ENCODE measurements around the gene CRIM1.

Gene CRIM1

DNA sequence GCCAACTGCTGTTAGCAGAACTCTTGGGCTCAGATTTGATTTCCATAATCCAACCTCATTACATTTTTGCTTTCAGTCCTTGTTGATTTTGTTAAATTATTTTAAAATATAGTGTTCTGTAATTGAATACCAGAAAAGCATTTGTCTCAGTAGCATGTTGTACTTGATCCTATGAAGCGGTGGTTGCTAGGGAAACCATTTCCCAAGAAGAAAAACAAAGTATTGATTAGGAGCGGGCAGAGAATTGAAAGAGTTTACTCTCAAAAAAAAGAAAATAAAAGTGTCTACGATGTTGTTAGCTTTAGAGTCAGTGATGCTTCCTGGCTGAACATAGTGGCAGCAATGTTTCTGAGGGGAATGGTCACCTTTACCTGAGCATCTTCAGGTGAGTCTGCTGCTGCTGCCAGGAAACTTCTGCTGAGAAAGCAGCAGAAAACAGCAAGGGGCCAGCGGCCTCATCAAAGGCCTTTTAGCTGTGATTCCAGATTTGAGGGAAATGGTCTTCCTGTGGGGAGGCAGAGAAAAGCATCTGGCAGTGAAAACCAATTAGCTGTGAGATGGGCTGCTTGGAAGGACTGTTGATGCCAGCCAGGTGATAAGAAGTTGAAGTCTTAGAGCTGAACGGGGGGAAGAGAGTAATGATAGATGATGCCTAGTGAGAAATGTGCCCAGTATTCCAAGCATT lies 37.1 kb downstream of the CRIM1 start:
- intact Hi-C loops (cut with DNase I), result no loop called here
- no peak for DNase-seq

DNA sequence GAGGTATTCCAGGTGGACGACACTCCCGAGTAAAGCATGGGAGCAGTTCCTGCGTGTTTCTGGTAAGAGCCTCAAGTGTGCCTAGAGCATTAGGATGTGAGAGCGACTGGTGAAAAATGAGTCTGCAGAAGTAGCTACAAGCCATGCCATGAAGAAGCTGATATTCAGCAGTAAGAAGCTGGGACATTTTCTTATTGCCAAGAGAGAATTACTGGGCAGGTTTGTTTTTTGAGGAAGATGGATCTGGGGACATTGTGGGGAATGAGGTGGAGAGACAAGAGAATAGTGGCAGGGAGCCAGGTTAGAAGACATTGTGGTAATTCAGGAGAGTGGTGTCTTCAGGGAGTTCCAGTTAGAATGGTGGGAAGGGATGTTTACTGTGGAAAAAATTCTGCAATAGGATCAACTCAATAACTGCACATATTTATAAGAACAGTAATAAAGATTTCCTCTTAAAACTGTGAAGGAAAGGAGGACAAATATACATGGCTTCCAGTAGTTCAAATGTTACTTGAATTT lies 38.2 kb downstream of the CRIM1 start:
- no peak for DNase-seq
- intact Hi-C loops (cut with DNase I), result no loop called here

DNA sequence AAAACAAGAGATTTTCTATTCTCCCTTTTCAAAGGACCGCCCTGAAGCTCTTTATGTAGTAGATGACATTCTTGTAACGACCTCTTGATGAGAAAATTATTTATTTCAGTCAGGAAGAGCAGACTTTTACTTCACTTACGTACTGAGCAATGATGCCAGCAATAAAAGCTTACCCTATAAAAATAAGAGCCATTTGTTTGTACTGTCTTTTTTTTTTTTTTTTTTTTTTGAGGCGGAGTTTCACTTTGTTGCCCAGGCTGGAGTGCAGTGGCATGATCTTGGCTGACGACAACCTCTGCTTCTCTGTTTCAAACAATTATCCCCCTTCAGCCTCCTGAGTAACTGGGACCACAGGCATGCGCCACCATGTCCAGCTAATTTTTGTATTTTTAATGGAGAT lies 39.2 kb downstream of the CRIM1 start:
- DNase-seq, result no peak
- intact Hi-C loops (cut with DNase I), result no loop called here

DNA sequence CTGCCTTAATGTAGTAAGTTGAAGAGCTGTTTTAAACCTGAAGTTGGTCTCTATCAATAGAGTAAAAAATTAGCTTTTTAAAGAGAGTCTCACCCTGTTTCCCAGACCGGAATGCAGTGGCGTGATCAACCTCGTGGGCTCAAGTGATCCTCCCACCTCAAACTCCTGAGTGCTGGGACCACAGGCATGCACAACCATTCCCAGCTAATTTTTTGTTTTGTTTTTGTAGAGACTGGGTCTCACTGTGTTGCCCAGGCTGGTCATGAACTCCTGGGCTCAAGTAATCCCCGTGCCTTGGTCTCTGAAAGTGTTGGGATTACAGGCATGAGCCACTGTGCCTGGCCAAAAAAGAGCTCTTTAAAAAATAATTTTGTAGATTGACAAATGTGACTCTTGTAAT lies 40.3 kb downstream of the CRIM1 start:
- DNase-seq, result no peak

DNA sequence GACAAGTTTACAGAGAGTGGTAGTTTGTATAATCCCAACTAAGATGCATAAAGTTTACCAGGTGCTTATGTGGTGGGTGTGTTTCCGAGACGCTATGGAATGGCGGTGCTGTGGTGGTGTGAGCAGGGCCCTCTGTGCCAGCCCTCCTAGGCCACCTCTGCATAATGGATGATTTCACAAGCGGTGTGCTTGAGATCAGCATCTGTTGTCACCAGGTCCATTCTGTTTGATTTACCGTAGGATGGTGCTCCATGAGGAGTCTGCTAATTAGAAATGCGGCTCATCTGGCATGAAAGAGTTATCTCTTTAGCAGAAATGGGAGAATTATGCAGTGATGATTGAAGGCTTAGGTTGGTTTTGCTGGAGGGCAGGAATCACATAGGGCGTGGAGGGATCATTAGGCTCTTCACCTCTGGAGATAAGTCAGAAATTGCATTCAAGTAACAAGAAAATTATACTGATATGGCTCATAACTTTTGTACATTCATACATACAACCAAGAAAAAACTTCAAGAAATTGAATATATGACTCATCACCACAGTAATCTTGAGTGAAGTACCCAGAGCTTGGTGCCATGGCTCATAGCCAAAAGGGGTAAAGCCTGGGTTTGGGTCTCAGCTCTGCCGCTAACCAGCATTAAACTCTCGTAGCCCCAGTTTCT lies 41.4 kb downstream of the CRIM1 start:
- intact Hi-C loops (cut with DNase I), result no loop called here
- no peak for DNase-seq

More for the DNA sequence above, 40.3 kb downstream of the CRIM1 start:
- intact Hi-C loops (cut with DNase I), result no loop called here

DNA sequence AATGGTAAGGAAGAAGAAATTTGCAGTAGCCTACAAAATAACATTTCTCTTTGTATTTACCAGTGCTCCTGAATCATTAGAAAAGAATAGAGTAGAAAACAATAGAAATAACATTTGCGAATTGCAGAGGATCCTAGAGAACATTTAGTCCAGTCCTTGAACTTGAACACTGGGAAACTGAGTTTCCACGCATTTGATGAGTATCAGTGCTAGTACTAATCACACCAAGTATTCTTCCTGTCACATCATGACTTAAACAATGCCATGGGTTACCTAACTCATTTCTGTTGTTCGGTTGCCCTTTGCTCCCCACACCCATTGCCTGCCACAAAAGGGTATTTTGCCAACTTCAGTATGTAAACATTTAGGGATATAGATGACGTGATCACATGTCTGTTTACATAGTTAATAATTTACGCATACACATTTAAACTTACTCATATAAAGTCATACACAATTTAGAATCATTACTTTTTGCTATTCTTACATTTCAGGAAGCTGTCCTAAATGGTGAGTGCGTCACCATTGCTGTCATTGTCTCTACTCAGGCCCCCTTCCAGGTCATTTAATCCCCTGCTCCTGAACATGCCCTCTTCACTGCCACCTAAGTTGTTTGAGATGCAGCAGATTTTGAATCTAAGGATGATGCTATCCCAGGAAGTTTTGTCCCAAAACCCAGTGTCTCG lies 42.3 kb downstream of the CRIM1 start:
- DNase-seq, result no peak
- intact Hi-C loops (cut with DNase I), result no loop called here

DNA sequence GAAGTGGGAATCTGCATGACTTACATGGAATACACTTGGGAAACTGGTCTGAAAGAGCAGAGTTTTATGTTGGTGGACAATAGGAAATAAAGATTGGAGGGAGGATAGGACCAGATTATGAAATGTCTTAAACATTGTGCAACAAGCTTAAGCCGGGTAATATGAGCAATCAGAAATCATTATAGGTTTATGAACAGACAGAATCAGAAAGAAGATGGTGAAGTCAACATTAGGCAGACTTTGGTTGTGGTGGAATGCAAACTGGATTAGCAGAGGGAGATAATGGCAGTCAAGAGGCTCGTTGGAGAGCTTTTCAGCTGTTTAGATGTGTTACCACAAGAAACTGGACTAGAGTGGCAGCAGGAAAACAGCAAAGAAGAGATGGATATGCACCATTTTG lies 43.5 kb downstream of the CRIM1 start:
- intact Hi-C loops (cut with DNase I), result no loop called here
- DNase-seq, result no peak

DNA sequence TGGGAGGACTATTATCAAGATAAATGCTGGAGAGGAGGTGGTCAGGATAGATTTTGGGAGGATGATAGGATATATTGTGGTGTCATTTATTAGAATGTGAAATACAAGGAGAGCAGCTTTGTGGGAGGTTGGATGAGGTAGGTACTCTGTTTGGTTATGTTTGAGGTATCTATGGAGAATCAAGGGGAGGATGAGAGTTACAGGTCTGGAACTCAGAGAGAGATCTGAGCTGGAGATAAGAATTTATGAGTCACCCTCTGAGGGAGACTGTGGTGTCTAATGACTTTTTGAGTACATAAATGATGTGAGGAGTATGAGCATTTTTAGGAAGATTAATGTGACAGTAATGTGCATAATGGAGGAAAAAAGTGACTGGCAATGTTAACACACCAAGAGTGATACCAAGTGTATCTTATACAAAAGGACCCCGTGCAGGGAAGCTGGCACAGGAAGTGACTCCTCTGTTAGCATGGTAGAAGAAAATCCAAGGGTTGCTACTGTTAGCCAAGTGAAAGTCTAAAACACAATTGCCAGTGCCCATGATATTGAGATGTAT lies 48.2 kb downstream of the CRIM1 start:
- no peak for DNase-seq
- intact Hi-C loops (cut with DNase I), result no loop called here

DNA sequence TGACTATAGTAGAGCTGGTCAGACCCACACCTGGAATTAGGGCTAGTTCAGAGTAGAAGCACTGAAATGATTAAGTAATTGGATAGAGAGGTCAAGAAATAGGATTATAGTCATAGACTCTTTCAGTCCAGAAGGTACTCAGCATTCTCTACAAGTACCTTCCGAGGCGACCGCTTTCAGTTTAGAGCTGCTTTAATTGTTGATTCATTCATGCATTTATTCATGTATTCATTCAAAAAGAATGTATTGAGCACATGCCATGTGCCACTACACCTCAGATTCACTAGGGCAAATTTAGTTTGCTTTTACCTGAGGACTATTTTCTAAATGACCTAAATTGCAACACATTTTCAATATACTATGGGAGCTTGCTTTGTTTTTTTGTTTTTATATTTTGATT lies 48.7 kb downstream of the CRIM1 start:
- no peak for DNase-seq
- intact Hi-C loops (cut with DNase I), result no loop called here

DNA sequence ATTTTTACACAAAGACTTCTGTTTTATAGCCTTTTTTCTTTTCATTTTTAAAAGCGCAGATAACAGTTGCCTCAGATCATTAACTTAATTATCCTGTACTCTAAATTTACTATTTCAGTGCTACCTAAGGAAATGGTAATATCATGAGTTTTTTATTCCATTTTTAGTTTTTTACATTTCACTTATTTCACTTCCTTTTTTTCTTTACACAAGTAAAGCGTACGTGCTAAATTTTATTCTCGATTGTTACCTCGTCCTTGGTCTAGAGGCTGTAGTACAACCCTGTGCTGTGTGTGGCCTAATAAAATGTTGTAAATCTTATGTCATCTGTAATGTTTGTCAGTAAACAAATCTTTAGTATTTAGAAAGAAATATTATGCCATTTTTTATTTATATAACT lies 49.2 kb downstream of the CRIM1 start:
- intact Hi-C loops (cut with DNase I), result no loop called here
- DNase-seq, result no peak

DNA sequence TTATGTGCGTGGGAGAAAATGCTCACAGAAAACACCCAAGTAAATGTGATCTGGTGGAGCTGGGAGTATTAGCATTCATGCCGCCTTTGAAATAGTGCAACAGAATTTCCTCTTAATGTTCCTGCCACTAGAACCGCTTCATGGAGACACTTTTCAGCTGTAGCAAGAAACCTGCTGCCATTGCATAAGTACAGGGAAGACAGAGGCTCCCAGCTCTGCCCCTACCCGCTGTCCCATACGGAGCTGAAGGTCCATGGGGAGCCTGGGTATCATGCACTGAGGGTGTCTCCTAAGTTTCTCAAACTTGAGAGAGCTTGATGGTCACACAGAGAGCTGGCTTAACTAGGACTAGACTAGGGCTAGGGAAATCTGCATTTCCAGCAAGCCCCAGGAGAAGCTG lies 49.6 kb downstream of the CRIM1 start:
- intact Hi-C loops (cut with DNase I), result no loop called here
- no peak for DNase-seq

DNA sequence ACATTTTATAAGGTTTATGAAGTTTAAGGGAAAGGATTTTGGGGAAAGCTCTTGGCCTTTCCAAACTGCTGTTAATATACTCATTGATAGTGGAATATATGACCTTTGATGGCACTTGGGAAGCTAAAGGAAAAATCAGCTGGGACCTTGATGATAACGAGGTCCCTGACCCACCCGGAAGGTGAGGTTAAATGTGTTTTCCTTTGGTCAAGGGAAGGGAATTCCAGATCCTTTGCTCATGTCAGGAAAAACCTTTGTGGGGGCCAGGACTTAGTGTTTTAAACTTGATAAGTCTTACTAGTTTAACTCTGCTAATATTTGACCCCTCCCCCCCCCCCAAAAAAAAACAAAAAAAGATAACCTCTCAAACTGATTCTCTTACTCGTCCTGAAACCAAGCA lies 50.7 kb downstream of the CRIM1 start:
- intact Hi-C loops (cut with DNase I), result no loop called here

DNA sequence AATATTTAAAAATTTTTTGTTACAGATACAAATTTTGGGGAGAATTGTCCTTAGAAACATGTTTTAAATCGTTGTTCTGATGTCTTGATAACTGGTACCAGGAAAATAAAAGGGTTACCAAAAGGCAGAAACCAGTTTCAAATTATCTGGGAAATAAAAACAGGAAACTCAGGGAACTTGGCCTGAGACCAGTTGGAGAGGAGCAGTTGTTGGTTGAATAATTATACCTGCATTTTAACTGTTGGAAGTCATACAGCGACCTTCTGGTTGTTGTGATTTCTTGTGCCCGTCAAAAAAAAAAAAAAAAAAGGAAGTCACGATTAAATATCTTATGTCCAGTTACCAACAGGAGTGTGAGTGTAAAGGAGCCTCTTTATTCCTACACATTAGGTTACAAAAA lies 51.8 kb downstream of the CRIM1 start:
- no peak for DNase-seq
- intact Hi-C loops (cut with DNase I), result no loop called here

More for the DNA sequence above, 50.7 kb downstream of the CRIM1 start:
- no peak for DNase-seq

DNA sequence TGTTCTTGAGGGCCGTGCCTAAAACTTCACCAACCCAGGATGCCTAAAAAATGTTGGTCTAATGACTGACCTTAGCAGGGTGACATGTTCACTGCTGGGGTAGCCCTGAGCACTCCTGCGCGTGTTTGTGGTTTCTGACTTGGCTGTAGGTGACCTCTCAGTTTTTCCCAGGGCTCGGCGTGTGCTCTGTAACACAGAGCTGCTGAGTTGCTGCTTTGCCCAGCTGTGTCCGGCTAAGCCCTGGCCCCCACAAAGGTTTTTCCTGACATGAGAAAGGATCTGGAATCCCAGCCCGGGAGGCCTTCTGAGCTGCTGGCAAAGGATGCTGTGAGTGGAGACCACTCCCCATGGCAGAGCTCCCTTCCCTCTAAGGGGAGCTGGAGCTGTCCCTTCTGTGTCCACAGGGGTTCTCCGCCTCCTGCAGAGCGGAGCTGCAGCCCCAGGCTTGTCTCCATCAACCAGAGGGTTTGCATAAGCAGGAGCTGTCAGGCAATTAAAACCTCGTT lies 52.7 kb downstream of the CRIM1 start:
- peak in 4 of 10 donors; percentile 17 to 76 (median 63) for DNase-seq
- intact Hi-C loops (cut with DNase I), result no loop called here

DNA sequence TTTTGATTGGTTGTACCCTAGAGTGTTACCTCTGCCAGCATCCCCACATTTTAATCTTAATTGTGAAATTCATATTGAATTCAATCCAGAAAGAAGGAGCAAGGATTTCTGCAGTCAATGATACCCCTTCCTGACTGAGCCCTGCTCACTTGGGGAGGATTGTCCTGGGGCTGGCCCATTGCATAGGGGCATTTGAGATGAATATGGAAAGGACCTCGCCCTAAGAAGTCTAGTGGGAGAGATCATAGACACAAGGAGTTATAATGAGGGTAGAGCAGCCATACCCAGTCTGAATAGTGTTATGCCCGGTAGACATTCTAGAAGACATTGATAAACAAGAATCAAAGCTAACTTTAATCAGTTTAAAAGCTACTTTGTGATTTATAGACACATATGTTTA lies 53.8 kb downstream of the CRIM1 start:
- intact Hi-C loops (cut with DNase I), result no loop called here
- DNase-seq, result no peak

DNA sequence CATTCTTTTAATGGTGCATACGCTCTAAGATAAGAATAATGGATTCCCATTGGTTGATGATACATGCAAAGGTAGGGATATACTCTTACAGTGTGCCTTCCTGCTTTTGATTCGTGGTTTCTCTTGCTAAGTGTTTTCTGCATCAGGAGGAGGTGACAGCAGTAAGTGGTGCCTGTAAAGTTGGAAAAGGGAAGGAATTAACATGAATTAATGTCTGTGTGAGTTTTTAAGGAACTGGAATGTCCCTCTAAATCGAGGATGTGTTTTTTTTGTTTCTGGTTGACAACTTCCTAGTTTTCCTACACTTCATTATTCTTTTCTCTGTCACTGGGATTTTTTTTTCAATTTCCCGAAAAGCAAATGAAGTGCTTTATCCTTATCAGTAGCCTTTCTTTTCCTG lies 54.4 kb downstream of the CRIM1 start:
- DNase-seq, result no peak
- intact Hi-C loops (cut with DNase I), result no loop called here

DNA sequence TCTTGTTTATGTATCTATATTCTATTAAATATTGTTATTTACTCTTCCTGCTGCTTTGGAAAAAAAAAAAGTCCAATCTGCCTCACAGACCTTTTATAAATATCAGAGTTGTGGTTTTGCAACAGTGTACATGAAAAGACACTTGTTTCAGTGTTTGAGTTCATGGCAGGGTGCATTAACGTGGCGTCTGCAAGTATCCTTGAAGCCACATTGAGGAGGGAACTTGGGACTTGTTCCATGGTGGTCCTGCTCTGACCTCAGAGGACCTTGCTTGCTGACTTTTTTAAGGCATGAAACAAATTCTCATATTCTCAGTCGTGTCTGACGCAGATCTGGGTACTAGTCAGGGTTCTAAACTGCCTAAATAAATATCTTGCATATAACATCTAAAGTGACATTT lies 55.1 kb downstream of the CRIM1 start:
- intact Hi-C loops (cut with DNase I), result no loop called here
- no peak for DNase-seq

DNA sequence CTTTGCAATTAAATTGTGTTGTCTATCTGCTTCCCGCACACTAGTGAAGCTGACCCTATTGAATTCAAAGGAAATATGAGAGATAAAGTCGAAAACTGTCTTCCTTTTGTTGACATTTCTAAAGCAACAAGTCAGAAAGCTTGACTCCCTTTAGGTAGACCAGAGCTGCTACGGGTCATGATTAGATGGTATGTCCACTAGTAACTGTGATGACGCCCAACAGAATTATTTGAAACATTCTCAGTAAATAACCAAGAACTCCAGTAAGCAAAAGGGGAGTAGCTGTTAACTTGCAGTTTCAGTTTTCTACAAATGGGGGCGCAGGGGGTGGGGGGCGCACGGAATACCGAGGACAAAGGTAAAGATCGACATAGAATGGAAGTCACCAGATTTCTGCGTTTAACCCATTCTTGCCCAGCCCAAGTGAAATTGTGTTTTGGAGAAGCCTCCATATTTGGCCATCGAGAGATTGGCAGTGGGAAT lies 56.4 kb downstream of the CRIM1 start:
- intact Hi-C loops (cut with DNase I), result no loop called here
- no peak for DNase-seq

DNA sequence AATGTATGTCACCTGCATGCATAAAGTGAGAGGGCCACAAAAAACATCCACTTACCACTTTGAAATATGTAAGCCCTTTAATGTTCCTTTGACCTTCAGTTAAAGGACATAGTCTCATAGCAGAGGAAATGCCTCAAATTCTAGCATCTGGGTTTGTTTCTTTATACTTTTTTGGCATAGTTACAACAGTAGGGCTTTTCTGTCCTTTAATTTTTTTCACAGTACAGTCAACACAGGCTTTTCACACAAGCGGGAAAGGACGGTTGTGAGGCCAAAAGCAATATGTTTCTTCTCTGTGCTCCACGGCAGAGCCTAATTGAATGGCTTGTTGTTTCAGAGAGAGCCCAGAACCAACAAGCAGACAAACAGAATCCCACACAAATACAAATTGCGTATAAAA lies 57.6 kb downstream of the CRIM1 start:
- intact Hi-C loops (cut with DNase I), result no loop called here
- no peak for DNase-seq

DNA sequence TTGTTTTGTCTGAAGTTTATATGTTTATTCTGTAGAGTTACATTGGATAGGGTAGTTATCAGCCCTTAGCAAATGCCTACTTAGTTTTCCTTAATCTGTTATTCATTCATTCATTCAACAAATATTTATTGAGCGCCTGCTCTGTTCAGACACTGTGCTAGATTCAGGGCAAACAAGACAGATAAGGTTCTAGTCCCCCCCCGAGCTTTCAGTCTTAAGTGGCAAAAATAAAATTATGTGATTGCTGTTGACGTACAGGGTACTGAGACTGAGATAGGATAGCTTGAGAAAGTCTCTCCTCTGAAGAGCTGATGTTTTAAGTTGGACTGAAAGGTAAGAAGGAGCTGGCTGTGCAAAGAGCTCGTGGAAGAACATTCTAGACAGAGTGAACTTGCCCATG lies 58.7 kb downstream of the CRIM1 start:
- no peak for DNase-seq
- intact Hi-C loops (cut with DNase I), result no loop called here

DNA sequence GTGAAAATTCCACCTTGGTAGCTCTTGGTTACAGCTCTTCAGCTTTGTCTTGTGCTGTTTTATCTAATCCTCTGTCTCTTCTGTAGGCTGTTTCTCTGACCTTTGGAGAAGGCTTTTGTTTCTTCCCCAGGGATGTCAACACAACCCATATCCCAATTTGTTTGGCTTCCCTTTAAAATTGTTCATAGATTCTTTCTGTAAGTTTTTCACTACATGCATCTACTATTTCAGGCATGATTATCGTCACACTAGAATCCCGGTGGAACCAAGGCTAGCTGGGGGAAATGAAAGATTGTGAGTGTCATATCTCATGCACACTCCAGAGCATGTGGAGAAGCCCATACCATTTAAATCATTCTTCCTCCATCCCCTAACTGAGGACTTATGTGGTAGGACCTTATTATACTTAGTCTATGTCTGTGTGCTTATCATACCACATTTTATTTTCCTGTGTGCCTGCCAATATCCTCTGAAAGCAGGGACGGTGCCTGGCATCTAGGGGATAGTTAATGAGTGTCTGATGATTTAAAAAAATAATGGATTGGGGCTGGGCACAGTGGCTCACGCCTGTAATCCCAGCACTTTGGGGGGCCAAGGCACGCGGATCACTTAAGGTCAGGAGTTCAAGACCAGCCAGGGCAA lies 59.9 kb downstream of the CRIM1 start:
- intact Hi-C loops (cut with DNase I), result no loop called here
- DNase-seq, result no peak

All from posterior cingulate gyrus (tissue), 11 donors.